Tibial nerve (tissue), 4 donors: ENCODE measurements around the gene FBXW2. TPM values are rescaled to one million over a fixed set of nuclear protein-coding genes. Genes with fewer than 3 reads are reported as not detected.

ENCODE experiments used
- DNase-seq, 2 donors: peaks; one replicate each; pipeline ENCODE4 v3.0.0-alpha.2; 2019; ENCODE audit warnings: low spot score in 2 of 2
- H3K27ac ChIP-seq, 4 donors: fragments of 200-600 bp; sonication (generic) in 3 of 4; one replicate each; pipeline ENCODE4 v1.5.1; 2017 to 2019; ENCODE audit warnings: mild to moderate bottlenecking in 1 of 4
- H3K27me3 ChIP-seq, 2 donors: fragments of 200-600 bp; sonication (generic) in 1 of 2; one replicate each; pipeline versions ENCODE4 v1.5.1 to v1.6.0; 2017 to 2019
- H3K36me3 ChIP-seq, 3 donors: fragments of 200-600 bp; sonication (generic); one replicate each; pipeline ENCODE4 v1.5.1; 2018 to 2019
- H3K4me1 ChIP-seq, 4 donors: fragments of 200-600 bp; sonication (generic) in 3 of 4; one replicate each; pipeline ENCODE4 v1.5.1; 2017 to 2019
- H3K4me3 ChIP-seq, 4 donors: fragments of 200-600 bp; sonication (generic) in 3 of 4; one replicate each; pipeline ENCODE4 v1.5.1; 2017 to 2019; ENCODE audit warnings: mild to moderate bottlenecking in 1 of 4, moderate library complexity in 1 of 4
- H3K9me3 ChIP-seq, 4 donors: fragments of 200-600 bp; sonication (generic) in 3 of 4; one replicate each; pipeline ENCODE4 v1.5.1; 2017 to 2019
- EP300 ChIP-seq, 2 donors: sonication (generic); formaldehyde crosslinking; IDR thresholded peaks; one replicate each; pipeline ENCODE4 v1.6.1; 2017; ENCODE audit warnings: antibody characterized with exemption in 2 of 2, mild to moderate bottlenecking in 1 of 2
- POLR2A ChIP-seq, 2 donors: fragments of 450-650 bp; IDR thresholded peaks; one replicate each; pipeline ENCODE4 v1.6.1; 2017; ENCODE audit warnings: antibody characterized with exemption in 2 of 2, mild to moderate bottlenecking in 2 of 2, moderate library complexity in 2 of 2
- WGBS, 2 donors: methylation state at CpG; one replicate each; pipeline ENCODE4 v1.1.5; 2018; 5-methylcytosine and 5-hydroxymethylcytosine counted together
- total RNA-seq, 4 donors: library from RNA; depleted of rRNA; stranded (reverse); fragments of >200 nt; gene quantifications; one replicate each; pipeline ENCODE4 v1.1.0, GENCODE V29; 2016
- TF ChIP-seq, protein P1 (sequence below), 5 experiments: fragments of 200-600 bp in 3 of 5; fragments of 450-650 bp in 2 of 5; sonication (generic) in 3 of 5; IDR thresholded peaks; one replicate each; pipeline ENCODE4 v1.5.1; 2016 to 2019; ENCODE audit warnings: antibody characterized with exemption in 5 of 5, mild to moderate bottlenecking in 3 of 5, moderate library complexity in 2 of 5

FBXW2 gene
- total RNA-seq, 4 donors from 2014 or later, result 33.9 to 56.6 (median 45.7) TPM

DNA sequence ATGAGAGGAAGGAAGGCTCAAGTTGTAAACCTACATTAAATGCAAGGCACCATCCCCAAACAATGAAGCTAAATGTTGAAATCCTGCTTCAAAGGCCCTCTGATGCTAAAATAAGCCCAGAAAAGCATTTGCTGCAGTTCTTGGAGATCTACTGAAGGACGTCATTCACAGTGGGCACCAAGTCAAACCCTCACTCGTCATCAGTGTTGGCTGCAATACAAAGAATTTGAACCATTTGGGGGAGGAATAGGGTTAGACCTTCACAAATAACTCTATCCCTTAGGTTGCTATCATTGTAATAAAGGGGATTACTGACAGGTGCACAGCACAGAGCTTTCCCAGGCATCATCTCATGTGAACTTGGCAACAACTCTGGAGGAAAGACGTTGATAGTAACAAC, 69.7 kb downstream of the FBXW2 start:
- H3K4me3 ChIP-seq, result no peak overlapping the region
- DNase-seq, result no peak
- H3K4me1 ChIP-seq, result peaks cover 0 to 6% (median 2%) of the 10 kb centered on the region in 4 donors
- WGBS, 2 donors, result 18 to 41% methylated on average over 3 of the region's 3 CpGs
- no peaks in the 10 kb centered on the region for H3K9me3 ChIP-seq
- peak overlapping the region in 3 of 4 donors; percentile 25 to 74 (median 73) for H3K27ac ChIP-seq
- H3K36me3 ChIP-seq, result no peaks in the 10 kb centered on the region
- TF ChIP-seq EP300 (IDR thresholded peaks at IDR 0.05) (peak; percentile 70 to 76), POLR2A (IDR thresholded peaks at IDR 0.05) (peak in 1 of 2 donors; percentile 21)
- TF ChIP-seq, protein P1, sequence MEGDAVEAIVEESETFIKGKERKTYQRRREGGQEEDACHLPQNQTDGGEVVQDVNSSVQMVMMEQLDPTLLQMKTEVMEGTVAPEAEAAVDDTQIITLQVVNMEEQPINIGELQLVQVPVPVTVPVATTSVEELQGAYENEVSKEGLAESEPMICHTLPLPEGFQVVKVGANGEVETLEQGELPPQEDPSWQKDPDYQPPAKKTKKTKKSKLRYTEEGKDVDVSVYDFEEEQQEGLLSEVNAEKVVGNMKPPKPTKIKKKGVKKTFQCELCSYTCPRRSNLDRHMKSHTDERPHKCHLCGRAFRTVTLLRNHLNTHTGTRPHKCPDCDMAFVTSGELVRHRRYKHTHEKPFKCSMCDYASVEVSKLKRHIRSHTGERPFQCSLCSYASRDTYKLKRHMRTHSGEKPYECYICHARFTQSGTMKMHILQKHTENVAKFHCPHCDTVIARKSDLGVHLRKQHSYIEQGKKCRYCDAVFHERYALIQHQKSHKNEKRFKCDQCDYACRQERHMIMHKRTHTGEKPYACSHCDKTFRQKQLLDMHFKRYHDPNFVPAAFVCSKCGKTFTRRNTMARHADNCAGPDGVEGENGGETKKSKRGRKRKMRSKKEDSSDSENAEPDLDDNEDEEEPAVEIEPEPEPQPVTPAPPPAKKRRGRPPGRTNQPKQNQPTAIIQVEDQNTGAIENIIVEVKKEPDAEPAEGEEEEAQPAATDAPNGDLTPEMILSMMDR (IDR thresholded peaks at IDR 0.05), result no peak
- H3K27me3 ChIP-seq, result no peaks in the 10 kb centered on the region

DNA sequence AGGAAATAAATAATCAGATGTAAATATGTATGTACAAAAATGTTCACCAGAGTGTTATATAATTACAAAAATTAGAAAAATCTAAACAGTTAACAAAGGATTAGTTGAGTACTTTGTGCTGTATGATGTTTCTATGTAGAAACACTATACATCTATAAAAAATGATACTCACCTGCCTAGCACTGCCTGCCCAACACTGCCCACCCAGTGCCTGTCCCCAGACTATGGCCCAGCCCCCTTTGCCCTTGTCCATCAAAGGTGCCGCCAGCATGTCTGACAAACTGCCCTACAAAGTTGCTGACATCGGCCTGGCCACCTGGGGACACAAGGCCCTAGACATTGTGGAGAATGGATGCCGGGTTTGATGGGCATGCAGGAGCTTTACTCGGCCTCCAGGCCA, 72.8 kb downstream of the FBXW2 start:
- DNase-seq, result no peak
- 95 to 96% methylated on average over 4 of the region's 4 CpGs for WGBS, 2 donors
- no peaks in the 10 kb centered on the region for H3K36me3 ChIP-seq
- H3K9me3 ChIP-seq, result no peaks in the 10 kb centered on the region
- H3K4me1 ChIP-seq, result peaks cover 0 to 15% (median 3%) of the 10 kb centered on the region in 4 donors
- no peak overlapping the region for H3K27ac ChIP-seq
- no peaks in the 10 kb centered on the region for H3K27me3 ChIP-seq
- TF ChIP-seq, protein P1 (IDR thresholded peaks at IDR 0.05), result no peak
- no peak for TF ChIP-seq POLR2A (IDR thresholded peaks at IDR 0.05)
- TF ChIP-seq EP300 (IDR thresholded peaks at IDR 0.05), result no peak
- H3K4me3 ChIP-seq, result no peak overlapping the region

DNA sequence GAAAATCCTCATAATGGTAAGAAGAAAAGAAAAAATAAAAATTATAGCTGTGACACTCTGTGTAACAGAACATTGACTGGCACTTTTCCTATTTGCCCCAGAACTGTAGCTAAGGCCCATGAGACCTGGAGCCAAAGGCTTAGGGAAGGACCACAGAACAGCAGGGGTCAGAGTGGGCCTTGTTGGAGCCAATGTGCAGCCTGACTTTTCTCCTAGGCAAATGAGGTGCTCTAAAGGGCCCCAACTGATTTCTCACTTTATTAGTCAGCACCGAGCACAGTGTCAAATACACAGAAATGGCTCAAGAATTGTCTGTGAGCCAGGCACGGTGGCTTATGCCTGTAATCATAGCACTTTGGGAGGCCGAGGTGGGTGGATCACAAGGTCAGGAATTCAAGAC, 74.9 kb downstream of the FBXW2 start:
- Histone ChIP-seq H3K9me3 (no peaks in the 10 kb centered on the region), H3K27ac (no peak overlapping the region), H3K27me3 (no peaks in the 10 kb centered on the region), H3K4me1 (peaks cover 0 to 18% (median 8%) of the 10 kb centered on the region in 4 donors), H3K4me3 (no peak overlapping the region), H3K36me3 (no peaks in the 10 kb centered on the region)
- 68 to 69% methylated on average over 3 of the region's 3 CpGs for WGBS, 2 donors
- no peak for DNase-seq
- TF ChIP-seq, protein P1 (IDR thresholded peaks at IDR 0.05), result no peak
- TF ChIP-seq POLR2A (IDR thresholded peaks at IDR 0.05) (no peak), EP300 (IDR thresholded peaks at IDR 0.05) (no peak)

DNA sequence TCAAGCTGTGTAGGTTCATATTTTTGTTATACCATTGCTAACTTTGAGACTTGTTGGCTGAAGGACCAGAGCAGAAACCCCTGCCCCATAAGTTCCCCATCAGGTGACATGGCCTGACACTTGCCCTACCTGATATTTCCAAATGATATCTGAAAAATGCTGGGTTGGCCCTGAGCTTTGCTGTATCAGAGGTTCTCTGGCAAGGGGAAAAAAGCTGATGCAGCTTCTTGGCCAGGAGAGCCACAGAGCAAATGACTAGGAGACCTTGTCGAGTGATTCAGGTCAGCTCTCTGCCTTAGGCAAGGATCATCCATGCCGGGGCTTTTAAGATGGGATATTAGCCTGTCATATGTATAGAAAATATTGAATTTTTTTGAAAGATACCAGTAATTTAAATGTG, 76.0 kb downstream of the FBXW2 start:
- TF ChIP-seq, protein P1 (IDR thresholded peaks at IDR 0.05), result no peak
- no peak for TF ChIP-seq EP300 (IDR thresholded peaks at IDR 0.05)
- TF ChIP-seq POLR2A (IDR thresholded peaks at IDR 0.05), result no peak
- no peaks in the 10 kb centered on the region for H3K27me3 ChIP-seq
- H3K4me1 ChIP-seq, result peaks cover 0 to 23% (median 8%) of the 10 kb centered on the region in 4 donors
- H3K36me3 ChIP-seq, result no peaks in the 10 kb centered on the region
- 91 to 94% methylated on average over 2 of the region's 2 CpGs for WGBS, 2 donors
- H3K4me3 ChIP-seq, result no peak overlapping the region
- no peak for DNase-seq
- H3K27ac ChIP-seq, result peak overlapping the region in 2 of 4 donors; percentile 97 to 98
- H3K9me3 ChIP-seq, result no peaks in the 10 kb centered on the region

DNA sequence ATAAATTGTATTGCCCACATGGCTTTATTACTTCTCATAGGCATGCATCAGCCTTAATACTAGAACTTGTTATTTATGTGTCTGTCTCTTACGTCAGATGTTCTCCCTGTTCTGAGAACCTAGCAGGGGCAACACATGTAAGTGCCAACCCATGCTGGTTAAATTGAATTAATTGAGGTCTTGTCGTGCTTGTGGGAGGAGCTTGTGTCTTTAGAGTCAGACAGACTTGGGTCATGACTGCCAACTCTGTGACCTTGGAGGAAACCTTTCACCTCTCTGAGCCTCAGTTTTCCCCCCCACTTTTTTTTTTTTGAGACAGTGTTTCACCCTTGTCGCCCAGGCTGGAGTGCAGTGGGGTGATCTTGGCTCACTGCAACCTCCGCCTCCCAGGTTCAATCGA, 76.7 kb downstream of the FBXW2 start:
- TF ChIP-seq POLR2A (IDR thresholded peaks at IDR 0.05), result no peak
- TF ChIP-seq EP300 (IDR thresholded peaks at IDR 0.05), result no peak
- WGBS, 2 donors, result 68 to 70% methylated on average over 5 of the region's 5 CpGs
- DNase-seq, result no peak
- Histone ChIP-seq H3K27ac (peak overlapping the region; percentile 83 to 98 (median 92)), H3K4me3 (no peak overlapping the region), H3K9me3 (no peaks in the 10 kb centered on the region), H3K4me1 (peaks cover 0 to 29% (median 10%) of the 10 kb centered on the region in 4 donors), H3K36me3 (no peaks in the 10 kb centered on the region), H3K27me3 (no peaks in the 10 kb centered on the region)
